Superior temporal gyrus (tissue), 1 donor: ENCODE measurements around the gene ATXN2.
"Not testable (repeated sequence)": the region's sequence is repeated elsewhere in the genome, so short reads cannot be mapped to it uniquely, and the experiment has no call there.

ENCODE experiments used
- DNase-seq: peaks from one replicate; pipeline ENCODE4 v3.0.0-alpha.2; 2016; ENCODE audit errors: extremely low spot score

ATXN2 gene

DNA sequence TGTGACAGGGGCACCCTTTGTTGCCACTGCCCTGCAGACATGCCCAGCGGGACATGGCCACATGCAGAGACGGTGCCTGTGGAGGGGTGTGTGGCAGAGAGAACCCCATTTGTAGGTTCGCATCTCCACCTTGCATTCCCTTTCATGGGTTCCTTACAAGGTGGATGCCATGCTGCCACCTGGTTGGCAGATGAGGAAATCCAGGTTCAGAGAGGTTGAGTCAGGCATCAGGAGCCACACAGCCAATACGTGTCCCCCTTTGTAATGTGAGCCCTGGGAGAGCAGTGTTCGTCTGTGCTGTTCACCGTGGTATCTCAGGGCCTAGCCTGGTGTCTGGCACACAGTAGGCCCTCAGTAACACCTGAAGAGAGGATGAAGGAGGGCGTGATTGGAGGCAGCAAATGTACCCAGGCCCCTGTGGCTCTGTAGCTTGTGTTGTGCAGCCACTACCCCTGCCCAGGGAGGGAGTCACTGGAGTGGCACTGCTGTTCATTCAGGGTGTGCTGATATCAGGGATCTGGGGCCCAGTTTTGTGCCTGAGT is 184.3 kb downstream of the ATXN2 start:
- no peak for DNase-seq

DNA sequence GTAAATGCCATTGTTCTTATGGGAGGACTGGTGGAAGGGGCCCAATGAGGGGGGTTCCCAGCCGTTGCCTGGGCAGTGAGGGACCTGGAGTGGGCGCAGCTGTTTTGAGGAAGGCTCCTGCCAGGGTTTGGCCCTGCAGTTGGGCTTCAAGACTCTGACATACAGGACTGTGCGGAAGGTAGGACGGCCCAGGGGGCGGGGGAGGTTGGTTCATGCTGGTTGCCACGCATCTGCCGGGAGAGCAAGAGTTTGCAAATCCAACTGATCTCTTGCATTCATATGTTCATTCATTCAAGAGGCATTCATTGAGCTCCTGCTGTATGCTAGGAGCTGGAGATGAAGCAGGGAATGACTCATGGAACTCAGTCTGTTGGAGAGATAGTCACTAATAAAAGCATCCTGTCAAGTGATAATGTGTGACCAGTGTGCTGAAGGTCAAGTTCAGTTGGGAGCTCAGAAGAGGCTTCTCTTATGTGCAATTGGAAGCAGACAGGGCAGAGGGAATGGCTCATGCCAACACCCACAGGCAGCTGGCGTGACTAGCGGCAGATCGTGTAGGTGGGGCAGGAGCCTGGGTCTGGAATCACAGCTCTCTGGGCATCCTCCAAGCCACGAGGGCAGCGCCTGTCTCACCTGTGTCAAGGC is 185.6 kb downstream of the ATXN2 start:
- no peak for DNase-seq

DNA sequence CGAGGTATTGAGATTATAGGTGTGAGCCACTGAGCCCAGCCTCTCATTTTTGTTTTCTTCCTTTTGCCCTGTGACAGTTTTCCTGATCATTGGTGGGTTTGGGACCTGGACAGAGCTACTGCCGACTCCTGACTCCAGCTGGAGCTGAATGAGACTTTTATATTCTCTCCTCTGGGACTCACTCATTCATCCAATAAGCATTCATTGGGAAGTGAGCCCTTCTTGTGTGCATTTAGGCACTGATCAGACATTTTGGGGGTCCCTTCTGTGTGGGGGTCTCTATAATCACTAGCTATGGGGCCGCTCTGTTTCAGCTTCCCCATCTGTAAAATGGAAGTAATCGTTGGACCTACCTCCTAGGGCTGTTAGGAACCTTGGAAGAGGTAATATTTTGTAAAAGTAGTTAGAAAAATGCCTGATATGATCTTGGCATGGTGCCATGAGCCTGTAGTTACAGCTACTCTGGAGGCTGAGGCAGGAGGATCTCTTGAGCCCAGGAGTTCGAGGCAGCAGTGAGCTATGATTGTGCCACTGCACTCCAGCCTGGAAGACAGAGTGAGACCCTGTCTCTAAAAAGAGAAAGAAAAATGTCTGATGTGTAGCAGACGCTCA is 186.2 kb downstream of the ATXN2 start:
- no peak for DNase-seq

DNA sequence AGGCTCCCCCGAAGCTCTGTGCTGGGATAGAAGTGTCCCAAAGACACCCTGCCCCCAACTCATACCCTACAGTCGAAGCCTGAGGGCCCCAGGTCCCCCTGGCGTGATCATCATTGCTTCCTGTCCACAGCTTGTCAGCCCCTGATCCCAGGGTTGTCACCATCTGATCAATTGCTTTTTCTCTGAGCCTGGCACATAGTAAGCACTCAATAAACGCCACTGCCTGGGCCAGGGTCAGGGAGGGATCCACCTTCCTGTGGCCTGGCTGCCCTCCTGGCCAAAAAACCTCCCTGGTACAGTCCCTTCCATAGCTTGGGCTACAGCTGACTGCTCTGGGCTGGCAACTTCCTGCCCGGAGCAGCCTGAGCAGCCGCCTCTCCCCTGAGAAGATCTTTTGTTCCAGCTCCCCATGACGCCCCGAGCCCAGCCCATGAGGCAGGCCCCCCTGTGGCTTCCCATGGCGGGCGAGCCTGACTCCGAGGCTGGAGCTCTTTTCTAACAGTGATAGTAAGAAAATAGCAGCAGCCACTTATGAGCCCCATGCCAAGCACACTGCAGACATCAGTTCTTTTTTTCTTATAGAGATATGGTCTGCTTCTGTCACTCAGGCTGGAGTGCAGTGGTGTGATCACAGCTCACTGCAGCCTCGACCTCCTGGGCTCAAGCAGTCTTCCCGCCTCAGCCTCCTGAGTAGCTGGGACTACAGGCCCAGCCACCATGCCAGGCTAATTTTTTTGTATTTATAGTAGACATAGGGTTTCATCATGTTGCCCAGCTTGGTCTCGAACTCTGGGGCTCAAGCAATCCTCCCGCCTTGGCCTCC is 186.9 kb downstream of the ATXN2 start:
- peak; percentile 55 for DNase-seq

DNA sequence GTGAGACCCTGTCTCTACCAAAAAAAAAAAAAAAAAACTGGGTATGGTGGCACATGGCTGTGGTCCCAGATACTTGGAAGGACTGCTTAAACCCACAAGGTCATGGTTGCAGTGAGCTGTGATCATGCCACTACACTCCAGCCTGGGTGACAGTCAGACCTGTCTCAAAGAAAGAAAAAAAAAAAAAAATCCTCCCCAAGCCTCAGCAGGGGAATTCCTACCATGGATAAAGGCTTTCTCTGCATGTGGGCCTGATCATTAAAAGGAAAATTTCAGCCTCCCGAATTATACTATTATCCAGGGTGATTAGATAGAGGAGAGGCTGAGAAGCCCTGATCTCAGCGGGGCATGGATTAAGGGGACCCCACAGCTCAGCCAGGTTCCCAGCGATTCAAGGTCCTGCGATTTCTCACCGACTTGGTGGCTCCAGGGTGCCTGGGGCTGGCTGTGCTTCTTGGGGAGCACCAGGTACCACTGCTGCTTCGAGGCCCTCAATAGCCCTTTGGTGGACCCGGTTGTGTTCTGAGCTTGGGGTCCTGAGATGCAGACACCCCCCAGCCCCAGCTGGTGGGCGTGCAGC is 187.8 kb downstream of the ATXN2 start:
- DNase-seq: no peak

DNA sequence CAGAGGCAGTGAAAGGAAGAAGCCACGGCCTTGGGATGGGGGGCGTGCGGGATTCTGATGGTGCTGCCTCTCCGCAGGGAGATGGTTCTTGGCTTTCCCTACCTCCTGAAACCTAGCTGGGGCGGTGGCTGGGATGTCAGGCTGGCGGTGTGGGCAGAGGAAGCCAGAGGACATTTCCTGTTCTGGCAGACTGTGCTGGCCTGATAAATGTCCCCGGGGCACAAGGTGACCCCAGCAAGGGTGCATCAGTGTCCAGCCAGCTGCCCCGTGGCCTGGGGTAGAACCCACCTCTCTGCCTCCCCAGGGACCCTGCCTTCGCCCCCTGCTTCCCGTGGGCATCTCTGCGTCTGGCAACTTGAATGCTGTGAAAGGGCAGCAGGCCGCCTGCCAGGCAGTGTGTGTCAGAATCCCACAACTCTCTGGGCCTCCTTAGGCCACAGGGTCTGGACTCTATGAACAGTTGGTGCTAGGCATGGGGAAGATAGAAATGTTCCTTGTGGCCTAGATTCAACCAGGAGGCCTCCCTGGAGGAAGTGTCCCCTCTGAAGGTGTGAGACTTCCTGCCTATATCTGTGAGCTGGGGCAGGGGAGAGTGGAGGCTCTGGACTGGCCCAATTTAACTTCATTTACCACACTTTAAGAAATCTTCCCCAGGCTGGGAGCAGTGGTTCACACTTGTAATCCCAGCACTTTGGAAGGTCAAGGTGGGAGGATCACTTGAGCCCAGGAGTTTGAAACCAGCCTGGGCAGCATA is 188.5 kb downstream of the ATXN2 start:
- DNase-seq: no peak

DNA sequence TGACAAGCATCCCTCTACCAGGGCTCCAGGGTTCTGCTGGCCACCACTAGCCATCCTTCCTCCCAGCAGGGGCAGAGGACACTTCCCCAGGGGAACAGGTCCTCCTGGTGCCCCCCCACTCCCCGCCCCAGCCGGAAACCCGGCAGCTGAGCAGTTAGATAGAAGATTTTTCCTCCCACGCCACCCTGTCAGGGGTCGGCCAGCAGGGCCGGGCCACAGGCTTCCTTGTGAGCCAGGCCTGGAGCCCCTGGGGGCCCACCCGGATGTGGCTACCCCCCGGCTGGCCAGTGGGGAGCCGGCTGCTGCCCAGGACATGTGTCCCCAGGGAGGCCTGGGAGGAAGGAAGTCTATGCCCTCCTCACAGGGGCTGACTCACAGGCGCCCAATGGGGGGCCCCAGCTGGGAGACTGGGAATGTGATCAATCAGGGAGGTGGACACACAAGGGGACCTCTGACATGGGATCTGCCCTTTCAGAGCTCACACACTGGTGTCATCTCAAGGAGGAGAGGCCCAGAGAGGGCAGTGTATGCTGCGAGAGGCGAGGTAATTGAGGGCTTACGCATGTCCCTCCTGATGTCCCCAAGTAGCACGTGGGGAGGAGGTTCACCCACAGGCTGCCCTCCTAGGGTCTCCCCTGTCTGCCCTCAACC is 189.2 kb downstream of the ATXN2 start:
- no peak for DNase-seq

DNA sequence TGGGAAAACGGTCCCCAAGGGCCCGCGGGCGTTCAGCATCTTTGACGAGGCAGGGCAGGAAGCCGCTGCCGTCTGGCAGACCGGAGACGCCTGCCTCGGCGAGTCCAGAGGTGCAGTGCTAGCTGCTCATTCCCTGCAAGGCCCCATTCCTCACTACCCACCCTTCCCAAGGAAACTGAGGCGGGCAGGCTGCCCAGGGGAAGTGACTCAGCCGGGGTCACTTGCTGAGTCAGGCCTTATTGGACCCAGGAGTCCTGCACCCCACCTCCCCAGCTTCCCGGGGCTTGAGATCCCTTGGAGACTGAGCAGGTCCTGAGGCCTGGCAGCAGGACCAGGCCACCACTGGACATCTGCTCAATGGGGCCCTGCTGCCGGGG is 189.7 kb downstream of the ATXN2 start:
- no peak for DNase-seq

DNA sequence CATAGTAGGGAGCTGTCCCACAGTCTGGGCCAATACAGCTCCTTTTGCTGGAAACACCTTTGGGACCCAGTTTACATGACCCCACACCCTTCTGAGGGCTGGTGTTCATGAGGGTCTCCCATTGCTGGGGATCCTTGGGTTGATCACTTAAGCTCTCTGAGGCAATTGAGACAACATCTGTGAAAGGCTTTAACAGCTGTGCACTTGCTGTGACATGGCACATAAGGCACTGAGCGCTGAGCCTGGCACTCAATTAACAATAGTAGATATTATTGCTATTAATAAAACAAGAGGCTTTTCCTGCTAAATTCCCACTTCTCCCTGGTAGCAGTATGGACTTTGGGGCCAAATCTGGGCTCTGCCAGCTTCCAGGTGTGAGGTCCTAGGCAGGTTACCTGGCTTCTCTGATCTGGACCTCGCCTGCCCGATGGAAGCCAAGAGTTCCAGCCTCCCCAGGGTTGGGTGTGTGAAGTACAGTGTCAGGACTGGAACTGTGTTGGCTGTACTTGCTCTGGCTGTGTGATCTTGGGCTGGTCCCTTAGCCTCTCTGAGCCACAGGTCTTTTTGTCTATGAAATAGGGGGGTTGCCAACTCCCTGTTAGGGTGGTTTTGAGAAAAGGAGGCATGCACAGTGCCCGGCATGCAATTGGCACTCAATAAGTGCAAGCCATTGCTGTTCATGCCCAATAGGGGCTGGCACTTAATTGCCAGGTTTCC is 190.3 kb downstream of the ATXN2 start:
- DNase-seq: no peak

DNA sequence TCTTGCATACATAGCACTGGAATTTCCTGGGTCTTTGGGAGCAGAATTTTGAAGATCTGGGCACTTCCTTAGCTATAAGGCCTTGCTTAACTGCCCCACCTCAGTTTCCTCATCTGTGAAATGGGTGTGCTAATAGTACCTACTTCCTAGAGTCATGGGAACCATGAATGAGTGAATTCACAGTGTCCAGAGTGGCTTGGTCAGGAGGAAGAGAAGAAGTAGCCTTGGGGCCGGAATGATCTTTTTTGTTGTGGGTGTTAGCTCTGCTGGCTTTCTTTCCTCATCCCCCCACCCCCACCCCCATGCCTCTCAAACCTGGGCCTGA is 191.0 kb downstream of the ATXN2 start:
- DNase-seq: no peak

DNA sequence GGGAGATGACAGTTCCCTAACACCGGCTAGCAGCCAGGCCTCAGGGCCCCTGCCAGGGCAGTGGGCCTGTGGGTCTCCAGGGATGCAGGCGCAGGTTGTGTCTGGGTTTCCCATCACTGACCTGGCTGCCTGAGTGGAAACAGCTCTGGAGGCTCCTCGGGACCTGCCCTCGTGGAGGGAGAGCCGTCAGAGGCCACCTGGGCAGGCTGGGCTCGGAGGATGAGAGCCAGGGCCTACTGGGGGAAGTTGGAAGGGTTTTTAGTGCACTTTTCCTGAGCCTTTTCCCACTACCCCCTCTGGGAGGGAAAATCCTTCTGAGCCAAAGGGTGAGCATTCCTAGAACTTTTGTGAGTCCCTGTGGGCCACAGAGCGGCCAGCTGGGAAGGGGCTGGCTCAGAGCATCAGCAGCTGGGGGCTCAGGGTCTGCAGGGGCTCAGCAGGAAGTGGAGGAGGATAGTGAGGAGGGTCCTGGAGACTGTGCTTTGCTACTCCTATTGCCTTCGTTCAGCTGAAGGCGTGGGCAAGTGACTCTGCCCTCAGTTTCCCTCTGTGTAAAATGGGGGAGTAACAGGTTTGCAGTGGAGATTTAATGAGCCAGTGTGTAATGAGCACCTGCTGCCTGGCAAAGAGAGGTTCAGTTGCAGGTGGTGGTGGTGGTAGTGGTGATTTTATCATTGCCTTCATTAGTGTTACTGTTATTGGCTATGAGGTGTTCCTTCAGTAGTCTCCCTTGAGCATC is 191.6 kb downstream of the ATXN2 start:
- no peak for DNase-seq

DNA sequence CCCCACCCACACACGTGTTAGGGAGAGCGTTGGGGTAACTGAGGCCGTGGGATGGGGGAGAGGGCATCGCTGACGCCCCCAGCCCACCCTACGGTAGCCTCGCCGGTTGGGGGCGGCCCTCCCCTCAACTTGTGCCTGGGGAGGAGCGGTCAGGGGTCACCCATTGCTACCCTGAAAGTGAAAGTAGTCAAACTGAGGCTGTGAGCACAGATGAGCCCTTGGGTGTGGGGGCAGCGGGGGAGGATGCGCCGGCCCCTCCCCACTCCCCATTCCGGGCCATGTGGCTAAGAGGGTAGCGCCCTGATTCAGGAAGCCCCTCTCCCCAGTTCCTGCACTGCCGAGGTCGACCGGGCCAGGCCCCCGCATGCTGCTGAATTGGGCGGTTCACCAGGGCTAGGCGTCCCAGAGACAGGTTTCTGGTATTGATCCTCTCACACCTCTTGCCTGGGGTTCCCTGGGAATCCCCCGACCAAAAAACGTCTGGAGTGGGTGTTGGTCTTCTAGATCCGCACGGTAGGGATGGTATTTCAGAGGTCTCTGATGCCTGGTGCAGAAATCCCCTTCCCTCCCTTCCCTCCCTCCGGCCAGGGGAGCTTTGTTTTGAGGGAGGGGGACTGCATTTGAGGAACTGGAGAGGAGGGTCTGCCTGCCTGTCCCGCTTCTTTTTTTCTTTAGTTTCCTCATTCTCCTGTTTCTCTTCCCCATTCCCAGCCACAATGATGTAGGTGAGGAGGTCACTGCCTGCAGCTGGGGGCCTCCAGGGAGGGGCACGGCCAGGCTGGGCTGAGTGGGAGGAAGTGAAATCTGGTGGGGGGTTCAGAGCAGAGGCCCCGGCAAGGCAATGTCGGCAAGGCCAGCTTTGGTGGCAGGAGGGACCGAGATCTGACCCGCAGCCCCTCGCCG is 192.4 kb downstream of the ATXN2 start:
- DNase-seq: no peak

DNA sequence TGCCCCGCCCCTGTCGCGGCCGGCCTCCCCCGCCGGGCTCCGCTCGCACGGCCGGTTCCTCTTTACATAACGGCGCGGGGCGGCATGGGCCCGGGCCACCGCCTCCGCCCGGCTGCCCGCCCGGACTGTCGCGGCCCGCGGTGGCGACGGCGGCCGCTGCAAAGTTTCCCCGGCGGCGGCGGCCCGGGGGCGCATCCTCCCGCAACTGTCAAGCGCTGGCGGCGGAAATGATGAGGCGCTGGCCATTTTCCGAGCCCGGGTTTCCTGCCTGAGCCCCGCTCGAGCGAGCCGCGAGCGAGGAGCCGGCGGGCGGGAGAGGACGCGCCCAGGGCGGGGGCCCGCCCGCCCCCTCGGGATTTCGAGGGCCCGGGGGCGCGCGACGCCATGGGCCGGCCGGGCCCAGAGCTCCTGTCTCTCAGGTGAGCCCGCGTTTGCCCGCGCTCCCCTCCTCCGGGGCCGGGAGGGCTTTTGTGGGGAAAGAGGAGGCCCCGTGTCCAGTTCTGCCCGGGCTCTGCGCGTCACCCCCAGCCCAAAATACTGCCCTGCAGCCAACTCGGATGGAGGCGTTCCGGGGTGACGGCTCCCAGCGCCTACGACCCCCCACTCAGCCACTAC is 193.1 kb downstream of the ATXN2 start, which contains the start of gene SH2B3:
SH2B3 (plus strand) TSS at position 65 of the 615 bp plus-strand sequence. CDS start 12,223 bp downstream, outside the sequence.
- no peak for DNase-seq

DNA sequence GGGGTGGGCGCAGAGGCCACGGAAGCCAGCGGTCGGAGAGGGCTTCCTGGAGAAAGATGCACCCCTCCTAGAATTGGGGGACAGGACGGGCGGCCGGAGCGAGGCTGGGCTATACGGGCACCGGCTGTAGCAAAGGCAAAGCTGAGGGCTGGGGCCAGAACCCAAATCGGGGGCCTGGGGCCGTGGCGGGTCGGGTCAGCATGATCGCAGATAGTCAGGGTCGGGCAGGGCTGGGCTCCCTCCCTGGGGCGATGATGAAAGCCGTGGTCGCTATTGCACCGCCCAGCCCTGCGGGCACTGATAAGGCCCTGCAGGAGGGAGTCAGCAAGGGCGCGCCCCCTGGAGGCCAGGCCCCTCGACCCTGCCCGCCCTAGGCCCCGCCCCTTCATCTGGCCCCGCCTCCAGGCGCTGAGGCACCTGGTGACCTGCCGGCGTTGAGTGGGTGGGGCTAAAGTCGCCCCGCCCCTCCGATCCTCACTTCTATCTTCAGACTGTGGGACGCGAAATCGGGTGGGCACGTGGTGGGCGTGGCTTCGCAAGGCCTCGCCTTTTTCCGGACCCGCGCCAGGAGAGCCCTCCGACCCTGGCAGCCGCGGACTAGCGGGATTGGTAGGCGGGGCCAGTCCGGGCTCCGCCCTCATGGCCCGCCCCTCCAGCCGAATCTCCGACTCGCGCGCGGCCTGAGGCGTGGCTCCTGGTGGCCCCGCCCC is 193.8 kb downstream of the ATXN2 start:
- peak; percentile 83 for DNase-seq

DNA sequence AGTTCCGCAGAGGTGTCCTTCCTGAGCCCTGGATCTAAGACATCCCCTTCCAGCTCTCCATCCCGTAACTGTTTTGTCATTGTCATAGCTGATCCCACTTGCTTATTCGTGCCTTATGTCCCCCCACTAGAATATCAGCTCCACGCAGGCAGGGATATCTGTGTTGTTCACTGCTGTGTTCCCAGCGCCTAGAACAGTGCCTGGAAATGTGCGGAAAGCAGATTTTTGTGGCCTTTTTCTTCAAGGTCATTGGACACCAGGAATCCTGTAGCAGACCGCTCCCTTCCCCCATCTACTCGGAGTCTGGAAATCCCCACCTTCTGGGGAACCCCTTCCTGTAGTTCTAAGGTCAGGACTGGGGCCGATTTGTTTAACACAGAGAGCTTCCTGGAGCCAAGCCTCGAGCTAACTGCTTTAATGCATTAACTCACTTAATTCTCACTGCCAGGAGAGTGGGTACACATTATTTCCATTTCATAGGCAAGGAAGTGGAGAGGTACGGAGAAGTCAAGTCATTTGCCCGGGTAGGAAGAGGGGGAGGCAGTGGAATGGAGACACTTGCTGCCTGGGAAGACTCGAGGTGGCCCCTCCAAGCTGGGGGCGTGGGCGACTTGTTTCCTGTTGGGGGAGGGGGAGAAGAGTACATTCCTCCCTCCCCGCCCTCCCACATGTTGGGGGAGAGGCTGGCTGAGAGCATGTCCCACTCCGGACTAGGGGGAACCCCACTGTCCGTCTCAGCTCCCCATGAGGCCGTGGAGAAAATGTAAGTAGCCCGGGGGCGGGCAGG is 194.6 kb downstream of the ATXN2 start:
- no peak for DNase-seq

DNA sequence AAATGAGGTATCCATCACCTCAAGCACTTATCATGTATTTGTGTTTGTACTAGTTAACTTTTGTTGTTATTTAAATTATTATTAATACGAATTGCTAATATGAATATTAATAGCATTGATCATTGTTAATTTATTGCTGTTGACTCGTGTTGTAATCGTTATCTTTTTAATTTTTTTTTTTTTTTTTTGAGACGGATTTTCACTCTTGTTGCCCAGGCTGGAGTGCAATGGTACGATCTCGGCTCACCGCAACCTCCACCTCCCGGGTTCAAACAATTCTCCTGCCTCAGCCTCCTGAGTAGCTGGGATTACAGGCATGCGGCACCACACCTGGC is 196.7 kb downstream of the ATXN2 start:
- not testable (repeated sequence) for DNase-seq
